ENCODE data around the gene ZNF507.

DNA sequence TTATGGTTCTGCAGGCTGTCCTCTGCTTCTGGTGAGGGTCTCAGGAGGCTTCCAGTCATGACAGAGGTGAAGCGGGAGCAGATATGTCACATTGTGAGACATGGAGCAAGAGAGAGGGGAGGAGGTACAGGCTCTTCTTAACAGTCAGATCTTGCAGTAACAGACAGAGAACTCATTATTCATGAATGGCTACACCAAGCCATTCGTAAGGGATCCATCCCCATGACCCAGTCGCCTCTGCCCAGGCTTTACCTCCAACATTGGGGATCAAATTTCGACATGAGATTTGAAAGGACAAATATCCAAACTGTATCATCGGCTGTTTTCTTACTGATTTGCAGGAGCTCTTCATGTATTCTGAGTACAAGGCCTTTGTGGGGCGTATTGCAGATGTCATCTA, 21.7 kb downstream of the ZNF507 start:
- TF ChIP-seq, protein P1, sequence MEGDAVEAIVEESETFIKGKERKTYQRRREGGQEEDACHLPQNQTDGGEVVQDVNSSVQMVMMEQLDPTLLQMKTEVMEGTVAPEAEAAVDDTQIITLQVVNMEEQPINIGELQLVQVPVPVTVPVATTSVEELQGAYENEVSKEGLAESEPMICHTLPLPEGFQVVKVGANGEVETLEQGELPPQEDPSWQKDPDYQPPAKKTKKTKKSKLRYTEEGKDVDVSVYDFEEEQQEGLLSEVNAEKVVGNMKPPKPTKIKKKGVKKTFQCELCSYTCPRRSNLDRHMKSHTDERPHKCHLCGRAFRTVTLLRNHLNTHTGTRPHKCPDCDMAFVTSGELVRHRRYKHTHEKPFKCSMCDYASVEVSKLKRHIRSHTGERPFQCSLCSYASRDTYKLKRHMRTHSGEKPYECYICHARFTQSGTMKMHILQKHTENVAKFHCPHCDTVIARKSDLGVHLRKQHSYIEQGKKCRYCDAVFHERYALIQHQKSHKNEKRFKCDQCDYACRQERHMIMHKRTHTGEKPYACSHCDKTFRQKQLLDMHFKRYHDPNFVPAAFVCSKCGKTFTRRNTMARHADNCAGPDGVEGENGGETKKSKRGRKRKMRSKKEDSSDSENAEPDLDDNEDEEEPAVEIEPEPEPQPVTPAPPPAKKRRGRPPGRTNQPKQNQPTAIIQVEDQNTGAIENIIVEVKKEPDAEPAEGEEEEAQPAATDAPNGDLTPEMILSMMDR (IDR thresholded peaks at IDR 0.05): no peak
- TF ChIP-seq POLR2A (IDR thresholded peaks at IDR 0.05): no peak
